ENCODE results near the gene RNF125. TPM values are rescaled to one million over a fixed set of nuclear protein-coding genes. Genes with fewer than 3 reads are reported as not detected.

The RNF125 gene
- total and polyA plus RNA-seq, 2 experiments from 2014 or later, result 11.4 to 29.2 TPM

DNA sequence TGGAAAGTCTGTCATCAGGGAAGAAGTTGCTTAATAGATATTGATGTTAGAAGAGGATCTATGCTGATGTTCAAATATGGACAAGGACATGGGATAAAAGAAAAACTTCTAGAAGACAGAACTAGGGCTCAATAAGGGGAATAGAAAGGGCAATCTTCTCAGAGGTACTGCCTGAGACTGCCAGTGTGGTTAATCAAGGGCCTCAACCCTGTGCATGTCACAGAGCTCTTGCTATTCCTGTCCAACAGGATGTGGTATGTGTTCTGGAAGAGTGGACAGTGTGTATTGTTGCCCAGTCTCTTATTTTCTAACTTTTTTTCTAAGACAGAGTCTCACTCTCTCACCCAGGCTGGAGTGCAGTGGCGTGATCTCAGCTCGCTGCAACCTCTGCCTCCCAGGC is 27.8 kb upstream of the RNF125 start:
- H3K27me3 ChIP-seq (ENCODE audit: insufficient read depth), result no peaks in the 10 kb centered on the region
- DNase-seq (ENCODE audit: low spot score), result no peak
- ATAC-seq, result no peak
- H3K4me2 ChIP-seq, result no peak overlapping the region
- no peaks in the 10 kb centered on the region for H3F3A ChIP-seq (replicated peaks; ENCODE audit: low read depth)
- Mint-ChIP-seq H3K27me3 (ENCODE audit: insufficient read depth, low read depth, poor library complexity) (no peaks in the 10 kb centered on the region), H3K4me1 (peaks cover 4% of the 10 kb centered on the region; the same call in 2 of the 3 replicates), H3K36me3 (ENCODE audit: low read depth) (no peaks in the 10 kb centered on the region), H3K27ac (no peak overlapping the region), H3K4me3 (no peak overlapping the region), H3K9me3 (no peaks in the 10 kb centered on the region; the same call in 1 of the 3 replicates)
- no peaks in the 10 kb centered on the region for H3K79me2 ChIP-seq (replicated peaks; ENCODE audit: insufficient read depth)
- H3K36me3 ChIP-seq (ENCODE audit: insufficient read depth), result no peaks in the 10 kb centered on the region
- H3K4me1 ChIP-seq (ENCODE audit: insufficient read depth), result peaks cover 3% of the 10 kb centered on the region; the same call in 1 of the 2 replicates
- TF ChIP-seq NANOG (IDR thresholded peaks at IDR 0.05; ENCODE audit: borderline replicate concordance) (no peak), EZH2 (IDR thresholded peaks at IDR 0.05; ENCODE audit: low read depth, unreplicated experiment) (no peak), JUNB (IDR thresholded peaks at IDR 0.05; ENCODE audit: unreplicated experiment) (no peak), CREB1 (CRISPR knock-in tag; IDR thresholded peaks at IDR 0.05; ENCODE audit: low read depth) (no peak), POLR2AphosphoS5 (IDR thresholded peaks at IDR 0.05; ENCODE audit: low read depth) (no peak), ZNF331 (CRISPR knock-in tag; IDR thresholded peaks at IDR 0.05; ENCODE audit: low read depth) (no peak), STAT1 (IDR thresholded peaks at IDR 0.05; ENCODE audit: unreplicated experiment) (no peak), ZNF114 (CRISPR knock-in tag; IDR thresholded peaks at IDR 0.05) (no peak), EZH2phosphoT487 (IDR thresholded peaks at IDR 0.05; ENCODE audit: unreplicated experiment) (no peak)
- TF ChIP-seq, protein P1, sequence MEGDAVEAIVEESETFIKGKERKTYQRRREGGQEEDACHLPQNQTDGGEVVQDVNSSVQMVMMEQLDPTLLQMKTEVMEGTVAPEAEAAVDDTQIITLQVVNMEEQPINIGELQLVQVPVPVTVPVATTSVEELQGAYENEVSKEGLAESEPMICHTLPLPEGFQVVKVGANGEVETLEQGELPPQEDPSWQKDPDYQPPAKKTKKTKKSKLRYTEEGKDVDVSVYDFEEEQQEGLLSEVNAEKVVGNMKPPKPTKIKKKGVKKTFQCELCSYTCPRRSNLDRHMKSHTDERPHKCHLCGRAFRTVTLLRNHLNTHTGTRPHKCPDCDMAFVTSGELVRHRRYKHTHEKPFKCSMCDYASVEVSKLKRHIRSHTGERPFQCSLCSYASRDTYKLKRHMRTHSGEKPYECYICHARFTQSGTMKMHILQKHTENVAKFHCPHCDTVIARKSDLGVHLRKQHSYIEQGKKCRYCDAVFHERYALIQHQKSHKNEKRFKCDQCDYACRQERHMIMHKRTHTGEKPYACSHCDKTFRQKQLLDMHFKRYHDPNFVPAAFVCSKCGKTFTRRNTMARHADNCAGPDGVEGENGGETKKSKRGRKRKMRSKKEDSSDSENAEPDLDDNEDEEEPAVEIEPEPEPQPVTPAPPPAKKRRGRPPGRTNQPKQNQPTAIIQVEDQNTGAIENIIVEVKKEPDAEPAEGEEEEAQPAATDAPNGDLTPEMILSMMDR (conservative IDR thresholded peaks at IDR 0.05; ENCODE audit: low read depth in 2 of 2), result no peak
- TF ChIP-seq, protein P2, sequence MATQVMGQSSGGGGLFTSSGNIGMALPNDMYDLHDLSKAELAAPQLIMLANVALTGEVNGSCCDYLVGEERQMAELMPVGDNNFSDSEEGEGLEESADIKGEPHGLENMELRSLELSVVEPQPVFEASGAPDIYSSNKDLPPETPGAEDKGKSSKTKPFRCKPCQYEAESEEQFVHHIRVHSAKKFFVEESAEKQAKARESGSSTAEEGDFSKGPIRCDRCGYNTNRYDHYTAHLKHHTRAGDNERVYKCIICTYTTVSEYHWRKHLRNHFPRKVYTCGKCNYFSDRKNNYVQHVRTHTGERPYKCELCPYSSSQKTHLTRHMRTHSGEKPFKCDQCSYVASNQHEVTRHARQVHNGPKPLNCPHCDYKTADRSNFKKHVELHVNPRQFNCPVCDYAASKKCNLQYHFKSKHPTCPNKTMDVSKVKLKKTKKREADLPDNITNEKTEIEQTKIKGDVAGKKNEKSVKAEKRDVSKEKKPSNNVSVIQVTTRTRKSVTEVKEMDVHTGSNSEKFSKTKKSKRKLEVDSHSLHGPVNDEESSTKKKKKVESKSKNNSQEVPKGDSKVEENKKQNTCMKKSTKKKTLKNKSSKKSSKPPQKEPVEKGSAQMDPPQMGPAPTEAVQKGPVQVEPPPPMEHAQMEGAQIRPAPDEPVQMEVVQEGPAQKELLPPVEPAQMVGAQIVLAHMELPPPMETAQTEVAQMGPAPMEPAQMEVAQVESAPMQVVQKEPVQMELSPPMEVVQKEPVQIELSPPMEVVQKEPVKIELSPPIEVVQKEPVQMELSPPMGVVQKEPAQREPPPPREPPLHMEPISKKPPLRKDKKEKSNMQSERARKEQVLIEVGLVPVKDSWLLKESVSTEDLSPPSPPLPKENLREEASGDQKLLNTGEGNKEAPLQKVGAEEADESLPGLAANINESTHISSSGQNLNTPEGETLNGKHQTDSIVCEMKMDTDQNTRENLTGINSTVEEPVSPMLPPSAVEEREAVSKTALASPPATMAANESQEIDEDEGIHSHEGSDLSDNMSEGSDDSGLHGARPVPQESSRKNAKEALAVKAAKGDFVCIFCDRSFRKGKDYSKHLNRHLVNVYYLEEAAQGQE (IDR thresholded peaks at IDR 0.05; ENCODE audit: unreplicated experiment), result no peak
- TF ChIP-seq, protein P3, sequence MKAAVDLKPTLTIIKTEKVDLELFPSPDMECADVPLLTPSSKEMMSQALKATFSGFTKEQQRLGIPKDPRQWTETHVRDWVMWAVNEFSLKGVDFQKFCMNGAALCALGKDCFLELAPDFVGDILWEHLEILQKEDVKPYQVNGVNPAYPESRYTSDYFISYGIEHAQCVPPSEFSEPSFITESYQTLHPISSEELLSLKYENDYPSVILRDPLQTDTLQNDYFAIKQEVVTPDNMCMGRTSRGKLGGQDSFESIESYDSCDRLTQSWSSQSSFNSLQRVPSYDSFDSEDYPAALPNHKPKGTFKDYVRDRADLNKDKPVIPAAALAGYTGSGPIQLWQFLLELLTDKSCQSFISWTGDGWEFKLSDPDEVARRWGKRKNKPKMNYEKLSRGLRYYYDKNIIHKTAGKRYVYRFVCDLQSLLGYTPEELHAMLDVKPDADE (IDR thresholded peaks at IDR 0.05), result no peak
- no peak overlapping the region for H3K27ac ChIP-seq (ENCODE audit: low read depth)
- no peak overlapping the region for H3K4me3 ChIP-seq
- 0 out of 2 replicates have a peak, but pooled peaks cover under 1% of the 10 kb centered on the region for H3K9me2 ChIP-seq (ENCODE audit: insufficient read depth)
- H2AFZ ChIP-seq, result no peak overlapping the region
- H4K20me1 ChIP-seq (replicated peaks; ENCODE audit: insufficient read depth), result no peaks in the 10 kb centered on the region

Data from GM23338 (cell line).